ENCODE data around the gene HUNK.

The HUNK gene

DNA sequence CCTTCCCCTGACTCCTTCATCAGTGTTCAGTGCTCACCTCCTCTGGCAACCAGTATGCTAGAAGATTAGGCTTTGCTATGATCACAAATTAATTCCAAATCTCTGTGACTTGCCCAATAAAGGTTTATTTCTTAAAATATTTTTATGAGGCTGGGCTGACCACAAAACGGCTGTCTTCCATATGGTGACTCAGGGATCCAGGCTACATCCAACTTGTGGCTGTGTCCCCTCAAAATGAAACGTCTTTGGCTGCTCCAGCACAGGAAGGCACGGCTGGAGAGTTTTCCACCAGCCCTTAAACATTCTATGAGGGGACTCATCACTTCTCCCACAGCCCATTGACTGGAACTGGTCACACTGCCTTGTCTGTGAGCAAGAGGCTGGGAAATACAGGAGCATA is 131.5 kb downstream of the HUNK start:
- Histone ChIP-seq H3K36me3 (ENCODE audit: control insufficient read depth in 2 of 2, insufficient read depth in 2 of 2, low read length in 2 of 2) (peaks cover 1 to 4% of the 10 kb centered on the region in 2 donors), H3K4me1 (ENCODE audit: control insufficient read depth in 2 of 2, insufficient read depth in 2 of 2, low read length in 2 of 2) (no peaks in the 10 kb centered on the region), H3K27ac (ENCODE audit: low read depth in 2 of 2, low read length in 2 of 2) (no peak overlapping the region)

DNA sequence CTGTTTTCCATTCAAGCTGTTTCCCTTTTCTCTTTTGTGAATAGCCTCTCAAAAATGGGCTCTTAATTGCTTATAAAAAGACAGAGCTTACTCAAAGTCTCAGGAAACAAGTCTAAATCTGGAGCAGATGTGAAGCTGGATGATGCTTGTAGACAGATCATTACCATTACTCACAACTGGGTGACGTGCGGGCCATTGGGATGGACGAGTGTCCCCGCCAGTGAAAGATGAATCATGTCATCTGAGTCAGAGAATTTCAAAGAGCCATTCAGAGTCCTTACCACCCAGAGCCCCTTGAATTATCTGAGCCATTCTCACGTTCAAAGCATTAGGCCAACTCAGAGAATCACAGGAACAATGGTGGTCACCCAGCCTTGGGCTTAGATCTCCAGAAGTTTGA is 134.6 kb downstream of the HUNK start:
- Histone ChIP-seq H3K4me1 (ENCODE audit: control insufficient read depth in 2 of 2, insufficient read depth in 2 of 2, low read length in 2 of 2) (no peaks in the 10 kb centered on the region), H3K36me3 (ENCODE audit: control insufficient read depth in 2 of 2, insufficient read depth in 2 of 2, low read length in 2 of 2) (no peaks in the 10 kb centered on the region), H3K9ac (ENCODE audit: low read depth in 1 of 2, low read length in 2 of 2) (no peak overlapping the region), H3K9me3 (ENCODE audit: control insufficient read depth in 2 of 2, low read length in 2 of 2) (no peaks in the 10 kb centered on the region), H3K4me3 (ENCODE audit: low read length in 2 of 2) (no peak overlapping the region), H3K27me3 (ENCODE audit: control insufficient read depth in 2 of 2, insufficient read depth in 2 of 2, low read length in 2 of 2) (no peaks in the 10 kb centered on the region), H3K27ac (ENCODE audit: low read depth in 2 of 2, low read length in 2 of 2) (no peak overlapping the region)

More for the DNA sequence above, 131.5 kb downstream of the HUNK start:
- H3K9ac ChIP-seq (ENCODE audit: low read depth in 1 of 2, low read length in 2 of 2), result no peak overlapping the region
- H3K4me3 ChIP-seq (ENCODE audit: low read length in 2 of 2), result no peak overlapping the region
- H3K27me3 ChIP-seq (ENCODE audit: control insufficient read depth in 2 of 2, insufficient read depth in 2 of 2, low read length in 2 of 2), result no peaks in the 10 kb centered on the region
- no peaks in the 10 kb centered on the region for H3K9me3 ChIP-seq (ENCODE audit: control insufficient read depth in 2 of 2, low read length in 2 of 2)

DNA sequence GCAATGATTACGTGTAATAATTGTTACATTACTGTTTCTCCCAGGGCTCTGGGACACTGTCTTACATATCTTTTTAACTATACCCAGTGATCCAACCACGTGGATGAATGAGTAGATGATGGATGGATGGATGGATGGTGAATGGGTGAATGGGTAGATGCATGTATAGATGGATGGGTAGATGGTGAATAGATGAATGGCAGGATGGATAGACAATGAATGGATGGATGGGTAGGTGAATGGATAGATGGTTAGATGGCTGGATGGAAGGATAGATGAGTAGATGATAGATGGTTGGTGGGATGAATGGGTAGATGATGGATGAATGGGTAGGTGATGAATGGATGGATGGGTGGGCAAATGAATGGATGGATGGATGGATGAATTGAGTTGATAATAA is 135.9 kb downstream of the HUNK start:
- Histone ChIP-seq H3K4me1 (ENCODE audit: control insufficient read depth in 2 of 2, insufficient read depth in 2 of 2, low read length in 2 of 2) (no peaks in the 10 kb centered on the region), H3K9ac (ENCODE audit: low read depth in 1 of 2, low read length in 2 of 2) (no peak overlapping the region), H3K4me3 (ENCODE audit: low read length in 2 of 2) (no peak overlapping the region), H3K36me3 (ENCODE audit: control insufficient read depth in 2 of 2, insufficient read depth in 2 of 2, low read length in 2 of 2) (no peaks in the 10 kb centered on the region), H3K27ac (ENCODE audit: low read depth in 2 of 2, low read length in 2 of 2) (no peak overlapping the region), H3K27me3 (ENCODE audit: control insufficient read depth in 2 of 2, insufficient read depth in 2 of 2, low read length in 2 of 2) (no peaks in the 10 kb centered on the region), H3K9me3 (ENCODE audit: control insufficient read depth in 2 of 2, low read length in 2 of 2) (no peaks in the 10 kb centered on the region)

DNA sequence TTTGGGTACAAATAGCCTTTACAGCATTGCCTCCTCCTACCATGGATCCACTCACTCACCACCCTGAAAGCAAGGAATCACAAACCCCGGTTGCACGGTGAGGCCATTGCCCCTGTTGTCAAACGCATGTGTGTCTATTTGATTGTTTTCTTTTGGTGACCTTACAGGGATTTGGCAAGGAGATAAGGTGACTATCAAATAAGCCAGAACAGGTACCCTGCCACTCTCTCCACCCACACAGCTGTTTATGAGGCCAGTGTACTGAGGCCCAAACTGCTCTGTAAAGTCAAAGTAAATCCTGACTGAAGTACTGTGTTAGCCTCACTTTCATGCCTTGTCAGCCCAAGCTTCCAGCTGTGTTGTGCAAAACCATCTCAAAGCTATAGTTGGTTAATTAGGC is 136.4 kb downstream of the HUNK start:
- H3K36me3 ChIP-seq (ENCODE audit: control insufficient read depth in 2 of 2, insufficient read depth in 2 of 2, low read length in 2 of 2), result no peaks in the 10 kb centered on the region
- H3K27me3 ChIP-seq (ENCODE audit: control insufficient read depth in 2 of 2, insufficient read depth in 2 of 2, low read length in 2 of 2), result no peaks in the 10 kb centered on the region
- H3K4me3 ChIP-seq (ENCODE audit: low read length in 2 of 2), result no peak overlapping the region
- H3K9ac ChIP-seq (ENCODE audit: low read depth in 1 of 2, low read length in 2 of 2), result no peak overlapping the region
- no peaks in the 10 kb centered on the region for H3K9me3 ChIP-seq (ENCODE audit: control insufficient read depth in 2 of 2, low read length in 2 of 2)
- H3K27ac ChIP-seq (ENCODE audit: low read depth in 2 of 2, low read length in 2 of 2), result no peak overlapping the region
- no peaks in the 10 kb centered on the region for H3K4me1 ChIP-seq (ENCODE audit: control insufficient read depth in 2 of 2, insufficient read depth in 2 of 2, low read length in 2 of 2)

DNA sequence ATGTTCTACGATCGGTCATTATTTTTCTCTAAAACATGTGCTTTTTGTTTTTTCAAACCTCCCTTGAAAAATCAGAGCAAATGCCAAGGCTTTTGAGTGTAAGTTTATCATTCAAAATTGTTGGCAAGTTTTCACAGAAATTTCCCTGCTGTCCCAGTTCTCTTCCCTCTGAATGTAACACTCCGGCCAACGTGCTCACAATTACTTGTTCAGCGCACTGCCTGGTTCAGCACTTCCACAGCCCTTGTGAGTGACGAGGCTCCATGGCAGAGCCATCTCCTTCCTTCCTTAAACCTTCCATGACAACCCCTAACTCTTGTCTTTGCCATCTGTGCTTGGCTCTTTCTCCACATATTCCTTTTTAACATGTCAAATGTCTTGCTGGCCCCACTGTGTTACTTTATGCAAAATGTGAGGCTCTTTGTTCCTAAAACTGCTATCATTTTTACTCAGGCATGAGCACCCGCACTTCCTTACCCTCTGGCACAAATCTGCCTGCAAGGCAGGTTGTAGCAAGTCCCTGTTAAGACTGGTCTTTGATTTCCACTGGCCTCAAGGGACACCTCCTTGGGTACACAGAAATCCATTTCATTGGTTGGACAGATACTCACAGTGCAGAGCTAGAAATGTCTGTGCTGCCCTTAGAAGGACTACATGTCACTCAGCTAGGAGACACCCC is 142.8 kb downstream of the HUNK start:
- Histone ChIP-seq H3K9ac (ENCODE audit: low read depth in 1 of 2, low read length in 2 of 2) (no peak overlapping the region), H3K36me3 (ENCODE audit: control insufficient read depth in 2 of 2, insufficient read depth in 2 of 2, low read length in 2 of 2) (no peaks in the 10 kb centered on the region), H3K27ac (ENCODE audit: low read depth in 2 of 2, low read length in 2 of 2) (no peak overlapping the region), H3K27me3 (ENCODE audit: control insufficient read depth in 2 of 2, insufficient read depth in 2 of 2, low read length in 2 of 2) (no peaks in the 10 kb centered on the region), H3K4me1 (ENCODE audit: control insufficient read depth in 2 of 2, insufficient read depth in 2 of 2, low read length in 2 of 2) (no peaks in the 10 kb centered on the region), H3K4me3 (ENCODE audit: low read length in 2 of 2) (no peak overlapping the region), H3K9me3 (ENCODE audit: control insufficient read depth in 2 of 2, low read length in 2 of 2) (no peaks in the 10 kb centered on the region)

DNA sequence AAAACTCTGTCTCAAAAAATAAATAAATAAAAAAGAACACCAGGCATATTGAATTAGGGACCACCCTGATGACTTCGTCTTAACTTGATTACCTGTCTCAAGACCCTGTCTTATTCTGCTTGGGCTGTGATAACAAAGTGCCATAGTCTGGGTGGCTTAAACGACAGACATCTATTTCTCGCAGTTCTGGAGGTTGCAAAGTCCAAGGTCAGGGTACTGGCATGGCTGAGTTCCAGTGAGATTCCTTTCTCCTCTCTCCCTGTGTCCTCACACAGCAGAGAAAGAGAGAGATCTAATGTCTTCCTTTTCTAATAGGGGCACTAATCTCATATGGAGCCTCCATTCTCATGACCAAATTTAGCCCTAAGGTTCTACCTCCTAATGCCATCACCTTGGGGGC is 145.6 kb downstream of the HUNK start:
- Histone ChIP-seq H3K27me3 (ENCODE audit: control insufficient read depth in 2 of 2, insufficient read depth in 2 of 2, low read length in 2 of 2) (no peaks in the 10 kb centered on the region), H3K9ac (ENCODE audit: low read depth in 1 of 2, low read length in 2 of 2) (no peak overlapping the region), H3K9me3 (ENCODE audit: control insufficient read depth in 2 of 2, low read length in 2 of 2) (no peaks in the 10 kb centered on the region), H3K36me3 (ENCODE audit: control insufficient read depth in 2 of 2, insufficient read depth in 2 of 2, low read length in 2 of 2) (no peaks in the 10 kb centered on the region), H3K4me3 (ENCODE audit: low read length in 2 of 2) (no peak overlapping the region), H3K27ac (ENCODE audit: low read depth in 2 of 2, low read length in 2 of 2) (no peak overlapping the region), H3K4me1 (ENCODE audit: control insufficient read depth in 2 of 2, insufficient read depth in 2 of 2, low read length in 2 of 2) (no peaks in the 10 kb centered on the region)

DNA sequence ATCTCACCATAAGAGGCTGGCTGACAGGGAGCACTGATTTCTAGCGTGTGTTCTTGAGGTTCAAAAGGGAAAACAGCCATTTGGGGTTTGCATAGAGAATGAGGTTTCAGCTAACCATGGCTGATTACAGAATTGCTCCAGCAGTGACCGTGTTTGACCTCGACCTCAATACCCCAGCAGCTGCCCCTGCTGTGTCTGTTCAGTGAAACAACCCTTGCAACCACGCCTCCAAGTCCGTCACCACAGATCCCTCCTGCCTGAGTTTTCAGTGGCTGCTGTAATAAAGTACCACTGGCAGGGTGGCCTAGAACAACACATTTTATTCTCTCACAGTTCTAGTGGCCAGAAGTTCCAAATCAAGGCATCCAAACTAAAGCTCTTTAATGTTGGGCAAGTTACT is 147.7 kb downstream of the HUNK start:
- Histone ChIP-seq H3K9ac (ENCODE audit: low read depth in 1 of 2, low read length in 2 of 2) (no peak overlapping the region), H3K27ac (ENCODE audit: low read depth in 2 of 2, low read length in 2 of 2) (no peak overlapping the region), H3K36me3 (ENCODE audit: control insufficient read depth in 2 of 2, insufficient read depth in 2 of 2, low read length in 2 of 2) (no peaks in the 10 kb centered on the region), H3K9me3 (ENCODE audit: control insufficient read depth in 2 of 2, low read length in 2 of 2) (no peaks in the 10 kb centered on the region), H3K4me3 (ENCODE audit: low read length in 2 of 2) (no peak overlapping the region), H3K27me3 (ENCODE audit: control insufficient read depth in 2 of 2, insufficient read depth in 2 of 2, low read length in 2 of 2) (no peaks in the 10 kb centered on the region), H3K4me1 (ENCODE audit: control insufficient read depth in 2 of 2, insufficient read depth in 2 of 2, low read length in 2 of 2) (no peaks in the 10 kb centered on the region)

DNA sequence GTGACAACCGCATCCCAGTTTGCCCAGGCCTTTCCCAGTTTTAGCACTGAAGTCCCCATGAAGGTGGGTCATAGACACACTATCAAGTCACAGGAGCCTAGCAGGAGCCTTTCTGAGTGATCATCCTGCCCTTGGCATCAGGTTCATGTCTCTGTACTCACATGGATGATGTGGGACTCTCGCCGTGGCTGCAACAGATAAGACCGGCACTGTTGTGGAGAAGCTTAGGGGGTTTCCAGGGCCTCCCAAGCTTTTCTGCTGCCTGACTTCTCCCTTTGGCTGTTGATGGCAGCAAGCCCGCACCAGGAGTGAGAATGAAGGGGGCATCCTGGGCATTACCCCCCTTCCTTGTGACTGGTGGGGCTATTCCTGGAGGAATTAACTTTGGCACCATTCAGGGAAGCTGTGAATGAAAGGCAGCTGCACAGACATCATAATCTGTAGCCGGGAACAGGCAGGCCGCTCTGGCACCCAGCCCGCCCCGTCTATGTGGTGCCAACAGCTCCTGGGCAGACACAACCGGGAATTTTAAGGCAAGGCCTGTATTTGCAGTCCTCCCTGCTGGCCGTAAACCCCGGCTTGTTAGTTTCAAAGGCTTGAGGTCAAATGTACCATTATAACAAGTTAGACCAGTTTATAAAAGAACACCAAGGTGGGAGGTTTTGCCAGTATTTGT is 148.6 kb downstream of the HUNK start:
- no peak overlapping the region for H3K27ac ChIP-seq (ENCODE audit: low read depth in 2 of 2, low read length in 2 of 2)
- no peaks in the 10 kb centered on the region for H3K36me3 ChIP-seq (ENCODE audit: control insufficient read depth in 2 of 2, insufficient read depth in 2 of 2, low read length in 2 of 2)
- H3K27me3 ChIP-seq (ENCODE audit: control insufficient read depth in 2 of 2, insufficient read depth in 2 of 2, low read length in 2 of 2), result no peaks in the 10 kb centered on the region

DNA sequence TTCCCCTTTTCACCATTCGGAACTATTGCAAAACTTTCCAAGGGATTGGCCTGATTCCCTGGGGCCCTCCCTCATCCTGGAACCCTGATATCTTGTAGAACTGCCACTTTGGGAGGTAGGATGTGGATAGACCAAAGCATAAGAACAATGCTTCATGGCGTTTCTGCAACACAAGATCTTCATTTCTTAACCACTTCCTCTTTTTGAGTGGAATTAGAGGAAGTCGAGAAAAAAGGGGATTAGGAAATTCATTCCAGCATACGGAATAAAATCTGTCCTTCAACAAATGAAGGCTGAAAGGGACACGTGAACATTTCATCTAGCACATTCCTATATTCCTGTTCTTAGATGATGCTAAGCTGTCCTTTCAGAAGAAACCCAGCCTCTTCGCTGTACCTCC is 149.3 kb downstream of the HUNK start:
- Histone ChIP-seq H3K9me3 (ENCODE audit: control insufficient read depth in 2 of 2, low read length in 2 of 2) (no peaks in the 10 kb centered on the region), H3K36me3 (ENCODE audit: control insufficient read depth in 2 of 2, insufficient read depth in 2 of 2, low read length in 2 of 2) (no peaks in the 10 kb centered on the region), H3K4me1 (ENCODE audit: control insufficient read depth in 2 of 2, insufficient read depth in 2 of 2, low read length in 2 of 2) (no peaks in the 10 kb centered on the region), H3K4me3 (ENCODE audit: low read length in 2 of 2) (no peak overlapping the region), H3K27me3 (ENCODE audit: control insufficient read depth in 2 of 2, insufficient read depth in 2 of 2, low read length in 2 of 2) (no peaks in the 10 kb centered on the region), H3K9ac (ENCODE audit: low read depth in 1 of 2, low read length in 2 of 2) (no peak overlapping the region), H3K27ac (ENCODE audit: low read depth in 2 of 2, low read length in 2 of 2) (no peak overlapping the region)

More for the DNA sequence above, 148.6 kb downstream of the HUNK start:
- H3K4me1 ChIP-seq (ENCODE audit: control insufficient read depth in 2 of 2, insufficient read depth in 2 of 2, low read length in 2 of 2), result no peaks in the 10 kb centered on the region
- no peak overlapping the region for H3K4me3 ChIP-seq (ENCODE audit: low read length in 2 of 2)
- no peaks in the 10 kb centered on the region for H3K9me3 ChIP-seq (ENCODE audit: control insufficient read depth in 2 of 2, low read length in 2 of 2)
- no peak overlapping the region for H3K9ac ChIP-seq (ENCODE audit: low read depth in 1 of 2, low read length in 2 of 2)

DNA sequence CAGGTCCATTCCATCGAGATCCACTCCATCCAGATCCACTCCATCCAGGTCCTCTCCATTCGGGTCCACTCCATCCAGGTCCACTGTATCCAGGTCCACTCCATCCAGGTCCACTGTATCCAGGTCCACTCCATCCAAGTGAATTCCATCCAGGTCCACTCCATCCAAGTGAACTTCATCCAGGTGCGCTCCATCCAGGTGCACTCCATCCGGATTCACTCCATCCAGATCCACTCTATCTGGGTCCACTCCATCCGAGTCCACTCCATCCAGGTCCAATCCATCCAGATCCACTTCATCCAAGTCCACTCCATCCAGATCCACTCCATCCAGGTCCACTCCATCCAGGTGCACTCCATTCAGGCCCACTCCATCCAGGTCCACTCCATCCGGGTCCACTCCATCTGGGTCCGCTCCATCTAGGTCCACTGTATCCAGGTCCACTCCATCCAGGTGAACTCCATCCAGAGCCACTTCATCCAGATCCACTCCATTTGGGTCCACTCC is 157.4 kb downstream of the HUNK start:
- H3K27me3 ChIP-seq (ENCODE audit: control insufficient read depth in 2 of 2, insufficient read depth in 2 of 2, low read length in 2 of 2), result no peaks in the 10 kb centered on the region
- no peak overlapping the region for H3K4me3 ChIP-seq (ENCODE audit: low read length in 2 of 2)
- H3K9me3 ChIP-seq (ENCODE audit: control insufficient read depth in 2 of 2, low read length in 2 of 2), result no peaks in the 10 kb centered on the region
- H3K4me1 ChIP-seq (ENCODE audit: control insufficient read depth in 2 of 2, insufficient read depth in 2 of 2, low read length in 2 of 2), result no peaks in the 10 kb centered on the region
- H3K36me3 ChIP-seq (ENCODE audit: control insufficient read depth in 2 of 2, insufficient read depth in 2 of 2, low read length in 2 of 2), result no peaks in the 10 kb centered on the region
- no peak overlapping the region for H3K27ac ChIP-seq (ENCODE audit: low read depth in 2 of 2, low read length in 2 of 2)
- H3K9ac ChIP-seq (ENCODE audit: low read depth in 1 of 2, low read length in 2 of 2), result no peak overlapping the region
